PC-9 (cell line): ENCODE data around the gene NCOA3. TPM values are rescaled to one million over a fixed set of nuclear protein-coding genes. Genes with fewer than 3 reads are reported as not detected.

ENCODE experiments used
- BruUV-seq: library from RNA; stranded (reverse); fragments of 400-500 nt; replicated peaks from 2 replicates; lab custom pipeline; 2021; lab: Mats Ljungman, UMichigan
- CTCF ChIA-PET: fragments of 300-600 bp; sonication (Branson Sonifier 250); formaldehyde crosslinking; loops from one replicate; lab custom pipeline; 2022; ENCODE audit warnings: antibody characterized with exemption; lab: Charles Lee
- POLR2A ChIA-PET: fragments of 300-600 bp; sonication (Branson Sonifier 250); formaldehyde crosslinking; loops from one replicate; lab custom pipeline; 2022; ENCODE audit warnings: antibody characterized with exemption; ENCODE audit not compliant: unreplicated experiment; lab: Charles Lee
- DNase-seq, 2 experiments: peaks; one replicate each; pipeline versions ENCODE4 v3.0.0 to v3.0.0-alpha.2; 2015 to 2022; ENCODE audit warnings: mixed read lengths in 1 of 2
- H2AFZ ChIP-seq: fragments of 200-600 bp; sonication (generic); 2 replicates; pipeline ENCODE4 v1.8.1; 2017; ENCODE audit warnings: antibody characterized with exemption
- H3F3A ChIP-seq: fragments of 200-600 bp; sonication (generic); 2 replicates; pipeline ENCODE4 v1.8.1; 2017; ENCODE audit warnings: antibody characterized with exemption, mild to moderate bottlenecking, low read depth; ENCODE audit not compliant: insufficient read depth
- H3K27ac ChIP-seq: fragments of 200-600 bp; sonication (generic); 2 replicates; pipeline ENCODE4 v1.6.1; 2016; ENCODE audit warnings: mixed run types
- H3K27me3 ChIP-seq: fragments of 200-600 bp; sonication (generic); 2 replicates; pipeline ENCODE4 v1.6.1; 2016; ENCODE audit warnings: low read depth, mixed run types; ENCODE audit not compliant: insufficient read depth
- H3K36me3 ChIP-seq: fragments of 200-600 bp; sonication (generic); 2 replicates; pipeline ENCODE4 v1.6.1; 2016; ENCODE audit warnings: low read depth, mixed run types
- H3K4me1 ChIP-seq: fragments of 200-600 bp; sonication (generic); replicated peaks from 2 replicates; pipeline ENCODE4 v1.6.1; 2016; ENCODE audit warnings: mixed run types; ENCODE audit not compliant: insufficient read depth
- H3K4me2 ChIP-seq: fragments of 200-600 bp; sonication (generic); 2 replicates; pipeline ENCODE4 v1.6.1; 2017; ENCODE audit warnings: mixed run types
- H3K4me3 ChIP-seq: fragments of 200-600 bp; sonication (generic); 2 replicates; pipeline ENCODE4 v1.6.1; 2016; ENCODE audit warnings: mixed run types
- H3K79me2 ChIP-seq: fragments of 200-600 bp; sonication (generic); 2 replicates; pipeline ENCODE4 v1.6.1; 2017; ENCODE audit warnings: low read depth, mixed run types
- H3K9me2 ChIP-seq: fragments of 200-600 bp; sonication (generic); 2 replicates; pipeline ENCODE4 v1.8.1; 2017; ENCODE audit warnings: mild to moderate bottlenecking; ENCODE audit not compliant: insufficient read depth
- H3K9me3 ChIP-seq: fragments of 200-600 bp; sonication (generic); 2 replicates; pipeline ENCODE4 v1.8.1; 2016; ENCODE audit warnings: low read depth; ENCODE audit not compliant: insufficient read depth
- H4K20me1 ChIP-seq: fragments of 200-600 bp; sonication (generic); 2 replicates; pipeline ENCODE4 v1.8.1; 2017; ENCODE audit not compliant: insufficient read depth
- CTCF ChIP-seq: fragments of 200-600 bp; sonication (generic); conservative IDR thresholded peaks from 2 replicates; pipeline ENCODE4 v1.6.1; 2017; ENCODE audit warnings: mixed run types, antibody characterized with exemption, mild to moderate bottlenecking, moderate library complexity
- EZH2 ChIP-seq: fragments of 200-600 bp; sonication (generic); IDR thresholded peaks from 2 replicates; pipeline ENCODE4 v1.8.0; 2017; ENCODE audit warnings: antibody characterized with exemption, low read depth
- intact Hi-C: fragments of 100-400 bp; cut with micrococcal nuclease; formaldehyde crosslinking; loops from one replicate; pipeline ENCODE4 v1.10.0; 2022; ENCODE audit not compliant: unreplicated experiment
- total RNA-seq: library from RNA; stranded (reverse); gene quantifications from 2 replicates; pipeline ENCODE4 v1.2.3, GENCODE V29; 2021

The NCOA3 gene
- total RNA-seq, 1 experiment from 2014 or later: 78.0 TPM

GRCh38 chr20:47559141-47559540 lies 57.5 kb downstream of the NCOA3 start:
- Histone ChIP-seq H2AFZ (no peak overlapping the region), H3K4me2 (no peak overlapping the region), H3K4me1 (peaks cover 18% of the 10 kb centered on the region), H4K20me1 (peaks cover 71% of the 10 kb centered on the region), H3K27ac (no peak overlapping the region), H3K27me3 (no peaks in the 10 kb centered on the region), H3K4me3 (no peak overlapping the region), H3K9me2 (no peaks in the 10 kb centered on the region), H3K36me3 (peaks cover 4% of the 10 kb centered on the region; the same call in 1 of the 2 replicates), H3K79me2 (peaks cover 97% of the 10 kb centered on the region), H3F3A (peaks cover 40% of the 10 kb centered on the region), H3K9me3 (no peaks in the 10 kb centered on the region)
- DNase-seq: no peak
- POLR2A ChIA-PET: no interaction called here
- BruUV-seq: no TSS peak
- CTCF ChIA-PET: interaction anchor here (0.6 kb wide), 2 partner anchors 14 to 33 kb away, joined by 3 to 4 read pairs; no protein-coding TSS in a partner anchor
- TF ChIP-seq EZH2 (no peak), CTCF (no peak)
- intact Hi-C loops: no loop called here

GRCh38 chr20:47561180-47561579 lies 59.5 kb downstream of the NCOA3 start:
- Histone ChIP-seq H4K20me1 (peaks cover 63% of the 10 kb centered on the region), H3K36me3 (peaks cover 6% of the 10 kb centered on the region), H3K4me3 (no peak overlapping the region), H3K9me2 (no peaks in the 10 kb centered on the region), H3K27ac (no peak overlapping the region), H3K4me2 (no peak overlapping the region), H3K9me3 (no peaks in the 10 kb centered on the region), H3K79me2 (peaks cover 99% of the 10 kb centered on the region), H3F3A (peaks cover 60% of the 10 kb centered on the region), H2AFZ (no peak overlapping the region), H3K27me3 (no peaks in the 10 kb centered on the region), H3K4me1 (peaks cover 37% of the 10 kb centered on the region)
- TF ChIP-seq EZH2: no peak
- POLR2A ChIA-PET: interaction anchor here (0.6 kb wide), 2 partner anchors 16 to 126 kb away, joined by 4 to 6 read pairs; no protein-coding TSS in a partner anchor
- BruUV-seq: no TSS peak
- intact Hi-C loops: no loop called here
- DNase-seq: no peak
- CTCF ChIA-PET: interaction anchor here (0.6 to 0.7 kb wide), 2 partner anchors 16 to 57 kb away, joined by 5 to 9 read pairs; no protein-coding TSS in a partner anchor

DNA sequence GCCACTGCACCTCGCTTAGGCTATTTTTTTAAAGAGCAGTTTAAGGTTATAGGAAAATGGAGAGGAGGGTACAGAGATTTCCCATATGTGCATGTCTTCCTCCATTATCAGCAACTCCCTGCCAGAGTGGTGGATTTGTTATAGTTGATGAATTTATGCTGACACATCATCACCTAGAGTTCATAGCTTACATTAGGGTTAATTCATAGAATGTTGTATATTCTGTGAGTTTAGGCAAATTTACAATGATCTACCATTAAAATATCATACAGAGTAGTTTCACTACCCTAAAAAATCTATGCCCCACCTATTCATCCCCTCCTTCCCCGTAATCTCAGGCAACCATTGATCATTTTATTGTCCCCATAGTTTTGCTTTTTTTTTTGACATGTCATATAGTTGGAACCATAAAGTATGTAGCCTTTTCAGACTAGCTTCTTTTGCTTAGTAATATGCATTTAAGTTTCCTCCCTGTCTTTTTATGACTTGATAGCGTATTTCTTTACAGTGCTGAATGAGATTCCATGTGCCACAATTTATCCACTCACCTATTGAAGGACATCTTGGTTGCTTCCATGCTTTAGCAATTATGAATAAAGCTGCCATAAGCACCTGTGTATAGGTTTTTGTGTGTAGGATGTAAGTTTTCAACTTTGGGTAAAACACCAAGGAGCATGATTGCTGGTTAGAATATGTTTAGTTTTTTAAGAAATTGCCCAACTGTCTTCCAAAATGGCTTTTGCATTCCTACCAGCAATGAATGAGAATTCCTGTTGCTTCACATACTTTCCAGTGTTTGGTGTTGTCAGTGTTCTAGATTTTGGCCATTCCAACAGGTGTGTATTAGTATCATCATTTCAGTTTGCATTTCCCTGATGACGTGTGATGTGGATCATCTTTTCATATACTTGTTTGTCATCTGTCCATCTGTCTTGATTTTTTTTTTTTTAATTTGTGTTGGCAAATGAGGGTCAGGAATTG lies 60.2 kb downstream of the NCOA3 start:
- Histone ChIP-seq H3K9me2 (no peaks in the 10 kb centered on the region), H3K4me1 (peaks cover 40% of the 10 kb centered on the region), H3K9me3 (no peaks in the 10 kb centered on the region), H3F3A (peaks cover 66% of the 10 kb centered on the region), H3K36me3 (peaks cover 6% of the 10 kb centered on the region), H2AFZ (no peak overlapping the region), H3K27ac (peak overlapping the region; percentile 3; the same call in 1 of the 2 replicates), H3K79me2 (peaks cover 99% of the 10 kb centered on the region), H3K4me2 (no peak overlapping the region), H4K20me1 (peaks cover 66% of the 10 kb centered on the region), H3K4me3 (no peak overlapping the region), H3K27me3 (no peaks in the 10 kb centered on the region)
- ChIA-PET CTCF (interaction anchor here (0.6 to 0.7 kb wide), 2 partner anchors 17 to 58 kb away, joined by 5 to 9 read pairs; no protein-coding TSS in a partner anchor), POLR2A (interaction anchor here (0.6 kb wide), 2 partner anchors 16 to 127 kb away, joined by 4 to 6 read pairs; no protein-coding TSS in a partner anchor)
- BruUV-seq: no TSS peak
- TF ChIP-seq EZH2 (no peak), CTCF (no peak)
- no peak for DNase-seq
- intact Hi-C loops: no loop called here
